CD4-positive, alpha-beta T cell treated with Interleukin-1 beta for 1 hour (primary cell): ENCODE measurements around the gene TCF4.

Experiments
- DNase-seq, 2 donors: peaks; one replicate each; pipeline ENCODE4 v3.0.0-alpha.2; 2020 to 2022

Gene TCF4

DNA sequence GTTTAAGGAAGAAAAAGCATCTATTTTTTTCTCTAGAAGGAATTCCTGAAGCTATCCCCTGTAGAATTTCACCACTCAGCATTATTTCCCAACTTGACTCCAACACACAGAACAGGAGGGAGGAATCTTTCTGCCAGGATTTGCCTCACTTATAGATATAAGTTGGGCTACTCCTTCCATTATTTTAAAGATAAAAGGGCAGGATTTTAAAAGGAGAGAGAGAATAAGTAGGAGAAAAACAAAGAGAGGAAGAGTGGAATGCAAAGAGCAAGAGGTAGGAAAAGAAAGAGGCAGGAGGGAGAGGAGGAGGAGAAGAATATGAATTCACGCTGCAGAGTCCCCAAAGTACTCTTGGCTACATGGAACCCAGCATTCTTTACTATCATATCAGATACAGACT is 182.5 kb downstream of the TCF4 start:
- no peak for DNase-seq

DNA sequence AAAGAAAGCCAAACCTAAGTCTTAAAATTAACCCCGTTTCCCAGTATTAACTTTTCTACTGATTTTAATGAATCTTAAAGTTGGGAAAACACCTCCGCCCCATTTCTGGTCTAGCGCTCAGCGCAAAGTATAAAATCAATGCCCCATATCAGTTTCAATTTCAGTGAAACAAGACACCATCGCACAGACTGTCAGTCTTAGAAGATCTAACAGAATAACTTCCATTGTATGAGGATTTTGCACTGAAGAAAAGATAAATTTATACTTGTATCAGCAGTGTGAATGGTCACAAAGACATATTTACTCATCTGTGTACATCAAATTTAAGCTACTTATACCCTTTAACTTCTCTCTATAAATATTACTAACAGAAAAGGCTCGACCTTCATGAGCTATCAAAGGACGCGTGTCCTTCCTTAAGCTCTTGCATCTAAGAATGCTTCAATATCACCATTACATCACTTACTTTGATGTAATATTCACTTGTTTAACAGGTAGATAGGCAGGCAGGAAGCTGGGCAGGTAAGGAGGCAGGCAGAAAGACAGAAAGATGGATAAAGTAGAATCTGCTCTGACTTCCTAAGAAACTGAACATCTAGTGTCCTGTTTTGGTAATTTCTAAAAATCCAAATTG is 183.0 kb downstream of the TCF4 start:
- DNase-seq, result no peak

DNA sequence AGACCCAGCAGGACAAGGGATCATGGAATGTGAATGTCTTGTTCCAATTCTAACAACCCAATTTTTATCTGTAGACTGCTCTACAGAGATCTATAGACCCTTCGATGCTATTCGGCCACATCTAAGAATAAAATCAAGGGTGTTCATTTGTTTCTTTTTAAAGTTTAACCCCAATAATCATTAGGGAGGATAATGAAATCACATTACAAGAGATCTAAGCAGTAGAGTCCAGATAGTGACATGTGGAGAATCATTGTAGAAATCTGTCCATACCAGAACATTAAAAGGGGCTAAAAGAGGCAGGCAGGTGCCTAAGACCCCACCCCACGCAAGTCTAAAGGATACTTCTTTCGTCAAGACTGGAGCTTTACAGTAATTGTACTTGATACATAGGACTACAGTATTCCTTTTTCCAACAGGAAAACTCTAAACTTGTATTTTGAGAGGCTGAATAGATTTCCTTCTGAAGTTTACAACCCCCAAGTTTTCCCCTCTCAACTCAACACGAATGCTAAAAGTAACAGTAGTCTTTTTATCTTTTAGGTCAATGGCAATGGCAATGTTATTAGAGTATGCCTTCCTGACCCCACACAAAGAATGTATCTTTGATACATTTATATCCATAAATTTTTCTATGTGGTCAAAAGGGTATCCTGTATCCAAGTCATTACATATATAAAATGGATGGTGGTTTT is 183.7 kb downstream of the TCF4 start:
- no peak for DNase-seq

DNA sequence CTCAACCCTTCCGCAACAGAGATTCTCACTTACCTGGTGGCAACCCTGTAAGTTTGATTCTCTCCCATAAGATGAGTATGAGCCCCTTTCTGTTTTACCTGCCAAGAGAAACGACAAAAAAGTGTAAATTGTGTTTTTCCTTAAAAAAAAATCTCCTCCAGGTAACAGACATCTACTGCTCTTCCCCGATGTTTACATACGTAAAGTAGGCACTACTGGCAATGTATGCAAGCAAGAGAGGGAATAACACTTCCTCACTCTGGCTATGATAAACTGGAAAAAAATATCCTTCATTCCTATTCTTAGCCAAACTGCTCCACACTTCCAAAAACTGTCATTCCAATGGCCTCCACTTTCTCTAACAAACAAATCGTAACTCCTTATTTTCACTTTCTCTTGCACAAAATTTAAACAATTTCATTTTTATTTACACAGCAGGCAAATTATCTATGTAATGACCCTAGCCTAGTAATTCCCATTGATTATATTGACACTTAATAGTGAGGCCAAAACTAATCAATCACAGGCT is 184.5 kb downstream of the TCF4 start:
- no peak for DNase-seq

DNA sequence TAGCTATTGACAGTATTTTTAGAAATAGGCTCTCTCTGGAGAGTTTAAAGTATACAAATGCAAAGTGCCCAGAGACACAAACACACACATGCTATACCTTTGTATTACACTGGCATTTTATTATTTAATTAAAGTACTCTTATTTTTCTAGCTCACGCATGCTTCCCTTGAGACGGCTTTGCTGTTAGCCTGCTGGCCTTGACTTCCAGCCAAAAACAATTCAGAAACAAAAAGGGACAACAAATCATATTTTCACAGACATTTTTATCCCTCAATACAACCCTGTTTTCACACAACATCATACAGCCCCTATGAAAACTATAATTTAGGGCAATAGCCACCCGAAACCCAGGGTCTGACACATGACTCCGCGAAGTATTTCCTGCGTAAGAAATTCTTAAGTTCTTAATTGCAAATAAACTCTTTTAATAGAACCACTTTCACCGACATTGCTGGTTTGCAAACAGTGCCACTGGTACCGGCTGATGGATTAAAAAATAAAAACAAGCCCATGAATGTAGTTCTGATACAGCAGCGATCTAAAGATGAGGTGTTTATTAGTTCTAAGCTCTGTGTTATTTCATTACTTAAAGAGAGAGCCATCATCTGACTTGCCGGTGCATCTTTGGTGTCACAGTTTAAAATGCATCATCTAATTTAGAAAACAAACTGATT is 185.1 kb downstream of the TCF4 start:
- no peak for DNase-seq

DNA sequence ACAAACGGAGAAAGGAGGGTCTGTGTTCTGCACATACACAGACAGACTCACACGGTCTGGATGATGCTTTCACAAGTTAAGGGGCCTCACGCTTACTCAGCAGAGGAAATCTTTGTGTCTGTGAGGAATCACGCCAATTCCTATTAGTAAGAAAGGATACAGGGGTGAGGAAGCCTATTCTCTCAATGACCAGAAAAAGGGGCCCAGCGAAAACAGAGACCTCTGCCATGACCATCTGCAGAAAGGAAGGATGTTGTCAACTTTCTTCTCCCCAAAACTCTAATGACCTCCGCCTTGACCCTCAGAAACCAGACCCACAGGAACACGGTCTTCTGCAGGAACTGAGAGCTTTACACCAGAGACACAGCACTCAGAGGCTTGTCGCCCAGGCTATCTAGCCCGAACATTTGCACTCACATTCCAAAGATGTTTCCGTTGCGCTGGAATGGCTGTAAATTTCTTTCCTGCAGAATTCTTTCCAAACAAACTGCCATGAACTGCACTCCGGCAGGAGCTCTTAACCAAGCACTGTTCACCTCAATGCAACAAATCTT is 186.3 kb downstream of the TCF4 start:
- no peak for DNase-seq

DNA sequence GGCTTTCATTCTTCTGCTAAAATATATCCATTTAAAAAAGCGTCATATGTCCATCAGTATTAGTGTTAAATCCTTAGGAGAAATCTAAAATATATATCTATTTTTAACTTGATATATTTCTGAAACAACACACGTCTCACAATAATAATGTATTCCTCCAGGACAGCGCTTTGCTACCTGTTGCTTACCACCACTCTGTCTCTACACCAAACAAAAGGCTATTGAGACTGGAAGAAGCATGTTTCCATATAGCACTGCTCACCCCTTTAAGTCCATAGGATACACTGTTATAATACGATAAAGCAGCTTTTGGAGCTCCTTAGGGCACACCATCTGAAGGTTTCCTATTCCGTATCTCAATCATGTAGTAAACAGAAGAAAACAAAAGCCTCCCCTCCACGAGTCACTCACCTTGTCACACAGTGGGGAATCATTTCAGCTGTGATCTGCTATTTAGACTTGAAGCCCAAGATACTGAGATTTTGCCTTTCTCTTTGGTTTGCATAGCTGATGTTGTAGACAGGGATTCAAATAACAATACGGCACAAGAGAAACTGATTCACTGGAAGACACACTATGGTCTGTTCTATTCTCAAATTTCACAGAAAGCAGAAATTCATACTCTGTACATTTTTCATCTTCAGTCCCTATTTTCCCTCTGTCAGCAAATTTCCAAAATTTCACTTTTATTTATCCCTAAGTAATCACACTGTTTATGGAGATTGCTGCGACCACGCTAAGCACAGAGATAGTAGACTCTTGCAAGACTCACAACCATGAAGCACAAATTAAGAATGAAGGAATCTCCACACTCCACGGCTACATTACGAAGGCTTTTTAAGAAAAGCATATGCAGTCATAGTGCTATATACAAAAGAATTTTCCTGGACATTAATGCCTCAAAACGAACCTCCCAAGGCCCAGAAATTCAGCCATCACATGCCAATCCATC is 187.1 kb downstream of the TCF4 start:
- DNase-seq, result no peak

DNA sequence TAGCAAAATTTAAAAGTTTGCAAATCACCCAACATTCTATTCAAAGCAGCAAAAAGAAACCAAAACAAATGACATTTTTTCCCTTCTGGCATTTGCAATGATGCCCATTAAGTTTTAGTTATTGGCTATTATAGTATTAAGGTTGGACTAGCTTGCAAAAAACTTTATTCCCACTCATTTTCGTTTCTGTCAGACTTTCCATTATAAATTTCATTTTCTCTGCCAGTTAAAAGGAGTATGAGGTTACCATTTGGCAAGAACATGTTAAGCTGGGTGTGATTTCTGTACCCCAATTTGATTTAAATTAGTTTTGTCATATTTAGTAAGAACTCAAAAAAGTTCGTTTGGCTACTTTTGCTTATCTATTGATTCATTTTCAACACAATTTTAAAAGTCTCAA is 187.9 kb downstream of the TCF4 start:
- DNase-seq, result no peak

DNA sequence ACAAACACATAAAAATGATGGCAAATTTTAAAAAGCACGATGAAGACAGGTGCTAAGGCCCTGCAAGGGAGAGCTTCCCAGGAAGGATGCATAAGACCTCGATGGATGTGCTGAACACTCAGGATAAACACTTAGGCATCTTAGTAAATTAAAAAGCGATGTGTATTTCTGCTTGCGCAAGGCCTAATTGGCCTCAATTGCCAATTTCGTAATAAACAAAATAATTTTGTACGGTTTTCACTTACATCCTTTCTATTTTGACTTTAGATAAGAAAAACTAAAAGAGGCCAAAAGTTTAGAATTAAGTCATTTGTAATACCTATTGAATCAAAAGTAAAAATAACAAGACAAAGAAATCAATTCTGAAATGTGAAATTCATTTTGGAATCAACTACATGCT is 189.1 kb downstream of the TCF4 start:
- no peak for DNase-seq

DNA sequence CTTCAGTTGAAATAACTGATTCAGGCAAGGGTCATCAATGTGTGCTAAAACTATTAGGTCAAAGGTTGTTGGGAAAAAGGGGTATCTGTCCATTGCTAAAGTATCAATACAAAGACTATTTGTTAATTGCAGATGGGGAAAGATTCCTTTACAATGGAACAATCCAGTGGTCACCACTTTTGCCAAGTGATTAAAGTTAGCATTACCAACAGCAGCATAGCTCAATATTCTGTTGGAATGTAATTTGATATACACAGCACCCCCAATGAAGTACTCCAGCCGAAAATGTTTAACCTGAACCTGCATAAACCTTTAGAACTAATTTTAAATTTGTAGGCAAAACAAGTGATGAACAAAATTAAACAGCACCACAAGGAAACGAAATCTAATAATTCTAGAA is 191.0 kb downstream of the TCF4 start:
- no peak for DNase-seq

DNA sequence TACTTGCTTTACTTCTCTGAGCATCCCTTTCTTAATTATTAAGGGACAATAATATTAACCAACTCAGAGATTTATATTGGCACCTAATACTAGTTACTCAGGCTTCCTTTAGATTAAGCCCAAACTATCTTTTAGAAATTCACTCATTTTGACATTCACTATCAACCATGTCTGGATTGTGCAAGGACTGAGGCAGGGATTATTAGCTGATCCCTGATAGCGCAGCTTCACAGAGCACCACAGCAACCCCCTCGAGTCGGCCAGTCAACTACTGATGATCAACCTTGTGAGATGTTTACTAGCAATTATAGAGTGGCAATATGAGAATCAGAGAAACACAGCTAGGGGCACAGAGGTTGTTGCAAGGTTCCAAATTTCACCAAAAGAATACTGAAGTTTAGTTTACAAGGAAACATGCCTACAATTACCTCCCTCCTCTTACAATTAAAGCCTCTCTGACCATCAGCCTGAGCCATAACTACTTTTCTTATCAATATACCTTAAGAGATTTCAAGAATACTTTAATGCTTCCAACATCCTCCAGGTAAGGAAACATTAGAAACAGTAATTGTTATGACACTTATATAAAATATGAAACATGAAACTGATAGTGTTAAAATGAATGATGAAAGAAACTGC is 191.6 kb downstream of the TCF4 start:
- no peak for DNase-seq

DNA sequence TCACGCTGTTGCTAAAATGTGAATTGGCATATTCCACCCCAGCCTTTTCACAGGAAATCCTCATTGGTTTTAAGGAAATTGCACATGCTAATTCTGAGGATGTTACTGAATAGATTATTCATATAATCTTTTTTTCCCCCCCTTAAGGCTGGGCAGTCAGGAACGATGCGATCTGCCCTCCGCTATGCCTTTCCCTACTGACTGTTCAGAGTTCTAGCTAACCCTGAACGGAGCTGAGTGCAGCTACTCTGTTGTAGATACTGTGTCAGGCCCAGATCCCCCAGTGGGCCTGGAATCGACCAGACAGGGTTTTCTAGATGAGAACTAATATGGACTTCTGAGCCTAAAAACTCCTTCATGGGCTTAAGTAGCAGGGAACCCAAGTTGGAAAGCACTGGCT is 192.2 kb downstream of the TCF4 start:
- DNase-seq, result no peak

DNA sequence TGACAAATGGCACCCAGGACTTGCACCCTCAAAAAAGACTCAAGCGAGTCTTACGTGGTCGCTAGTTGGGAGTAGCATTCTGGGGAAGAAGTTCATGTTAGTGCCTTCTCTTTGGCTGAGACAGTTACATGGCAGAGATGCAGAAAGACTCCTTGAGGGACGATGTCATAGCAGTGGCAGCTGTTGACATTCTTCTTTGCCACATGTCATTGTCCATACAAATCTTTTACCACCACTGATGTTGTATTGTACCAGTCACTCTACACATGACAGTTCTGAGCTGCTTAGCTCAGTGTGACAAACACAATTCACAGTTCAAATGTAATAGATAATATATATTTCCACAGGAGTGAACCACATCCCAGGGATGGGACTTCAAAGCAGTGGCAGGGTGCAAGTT is 197.1 kb downstream of the TCF4 start:
- no peak for DNase-seq

DNA sequence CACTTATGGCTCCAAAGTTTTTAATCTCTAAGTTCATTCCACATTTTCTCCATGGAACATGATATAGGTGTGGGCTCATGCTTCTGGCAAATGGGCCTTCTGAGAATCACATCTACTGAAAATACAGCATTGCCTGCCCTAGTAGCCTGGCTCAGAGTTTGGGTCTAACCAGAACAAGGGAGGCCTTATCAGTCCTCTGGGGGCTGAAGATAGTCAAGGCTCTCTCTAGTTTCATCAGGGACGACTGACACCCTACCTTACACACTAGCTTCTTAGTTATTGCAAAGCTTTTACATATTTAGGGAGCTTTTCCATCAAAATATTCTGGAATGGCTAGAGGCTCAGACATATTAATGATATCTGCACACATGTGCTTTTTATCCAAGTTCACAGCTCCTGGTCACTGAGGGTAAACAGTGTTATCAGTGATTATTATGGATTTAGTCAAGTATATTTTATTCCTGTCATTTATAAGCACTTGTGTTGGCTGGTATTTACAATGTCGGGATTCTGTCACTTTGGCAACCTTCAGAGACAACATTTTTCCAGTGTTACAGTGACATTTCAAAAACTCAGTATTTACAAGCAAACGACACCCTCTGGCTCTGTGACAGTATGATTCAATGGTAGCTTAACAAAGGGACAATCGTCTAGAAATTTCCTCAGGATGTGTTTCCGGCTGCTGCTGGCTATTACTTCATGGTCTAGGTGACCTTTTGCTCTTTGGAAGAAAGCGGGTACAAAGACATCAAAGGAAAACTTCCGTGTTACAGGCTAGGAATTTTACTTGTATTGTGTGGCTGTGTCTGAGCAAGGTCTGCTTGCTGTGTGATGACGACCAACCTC is 200.6 kb downstream of the TCF4 start:
- no peak for DNase-seq

DNA sequence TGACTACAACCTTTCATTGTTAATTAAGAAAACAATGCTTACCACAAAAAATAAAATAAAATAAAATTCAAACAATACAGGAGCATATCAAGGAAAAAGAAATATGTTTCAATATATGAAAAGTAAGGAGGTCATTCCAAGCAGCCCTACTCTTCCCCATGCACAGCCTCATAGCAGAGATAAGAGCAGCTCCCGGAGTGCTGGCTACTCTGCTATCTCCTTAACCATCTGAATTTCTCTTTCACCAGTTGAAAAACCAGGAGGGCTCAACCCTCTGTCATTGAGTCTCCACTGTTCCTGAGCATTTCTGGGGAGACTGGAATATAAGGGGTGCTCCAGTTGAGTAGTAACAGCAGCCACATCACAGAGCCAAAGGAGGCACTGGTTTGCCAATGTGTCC is 201.4 kb downstream of the TCF4 start:
- DNase-seq, result no peak

DNA sequence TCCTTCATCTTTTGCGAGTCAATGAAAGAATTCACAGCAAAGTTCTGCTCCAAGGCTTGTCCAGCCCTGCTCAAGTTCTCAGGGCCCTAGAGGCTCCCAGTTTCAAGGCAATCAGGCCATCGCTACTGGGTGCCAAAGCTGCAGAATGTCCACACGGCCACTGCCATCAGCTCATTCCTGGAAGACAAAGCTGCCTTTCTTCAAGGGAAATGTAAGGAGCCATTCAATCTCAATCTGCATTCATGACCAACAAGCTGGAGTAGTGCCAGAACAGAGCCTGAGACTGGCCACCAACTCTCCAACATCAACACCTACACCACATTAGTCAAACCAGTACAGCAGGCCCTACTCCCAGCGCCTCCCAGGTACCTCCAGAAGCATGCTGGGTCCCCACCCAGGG is 202.2 kb downstream of the TCF4 start:
- DNase-seq, result no peak

DNA sequence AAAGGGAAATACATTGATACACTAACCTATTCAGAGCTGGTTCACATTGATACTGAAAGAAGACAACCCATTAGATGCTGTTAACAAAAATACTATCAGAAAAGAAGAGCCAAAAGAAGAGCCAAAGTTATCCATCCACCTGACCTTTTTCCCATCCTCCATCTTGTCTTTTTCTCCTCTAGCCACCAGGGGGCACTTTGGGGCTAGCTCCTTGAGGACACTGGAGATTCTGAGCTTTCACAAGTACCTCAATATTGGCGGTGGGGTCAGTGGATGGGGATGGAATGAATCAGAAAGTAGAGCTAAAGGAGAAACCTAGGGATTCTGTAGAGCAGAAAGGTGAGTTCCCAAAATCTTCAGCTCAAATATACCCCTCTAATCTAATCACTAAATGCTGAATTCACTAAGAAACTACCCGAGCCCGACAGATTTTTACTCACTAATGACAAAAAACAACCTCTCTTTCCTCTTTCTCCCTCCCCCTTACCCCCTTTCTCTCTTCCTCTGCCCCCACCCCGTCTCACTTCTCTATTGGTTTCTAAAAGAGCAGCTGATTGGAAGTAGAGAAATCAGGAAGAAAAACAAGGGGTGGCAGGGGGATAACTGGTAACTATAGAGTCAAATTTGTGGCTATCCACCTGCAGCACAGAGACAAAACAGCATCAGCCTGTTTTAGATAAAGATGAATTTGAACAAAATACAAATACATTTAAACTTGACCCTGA is 203.3 kb downstream of the TCF4 start:
- DNase-seq, result no peak

DNA sequence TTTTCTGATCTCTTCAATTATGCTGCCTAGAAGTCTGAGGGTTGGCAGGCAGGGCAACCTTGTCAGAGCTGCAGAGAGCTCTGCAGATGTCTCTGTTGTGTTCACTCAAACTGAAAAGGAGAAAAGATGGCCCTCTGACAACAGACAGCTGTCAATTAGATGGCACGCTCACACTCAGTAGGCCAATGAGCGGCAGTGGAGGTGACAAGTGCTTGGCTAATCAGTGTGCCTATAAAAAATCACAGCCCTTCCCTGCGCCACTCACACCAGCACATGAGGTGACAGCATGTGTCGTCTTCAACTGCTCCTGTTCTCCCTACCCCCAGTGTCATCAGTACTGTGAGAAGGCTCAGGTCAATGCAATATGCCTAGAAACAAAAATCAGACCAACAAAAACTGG is 203.9 kb downstream of the TCF4 start:
- DNase-seq, result no peak

DNA sequence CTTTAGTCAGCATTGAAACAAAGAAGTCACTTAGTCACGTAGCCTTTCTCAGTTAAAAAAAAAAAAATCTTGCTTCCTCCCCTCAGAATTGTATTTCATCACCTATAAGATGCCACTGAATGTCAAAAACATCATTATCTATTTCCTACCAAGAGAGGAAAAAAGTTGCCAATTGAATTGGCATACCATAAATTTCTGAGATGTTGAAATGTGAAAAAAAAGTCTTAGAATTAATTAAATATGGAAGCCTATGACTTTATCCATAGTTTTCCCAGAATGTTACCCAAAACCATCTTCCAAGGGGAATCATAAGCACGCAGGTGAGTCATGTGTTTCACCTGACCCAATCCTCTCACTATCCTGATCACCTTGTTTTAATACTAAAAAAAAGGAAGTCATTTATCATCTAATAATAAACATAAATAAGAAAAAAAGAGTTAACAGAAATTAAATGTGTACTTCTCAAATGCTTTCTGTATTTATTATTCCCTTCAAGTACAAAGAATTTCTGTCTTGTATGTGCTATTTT is 205.7 kb downstream of the TCF4 start:
- DNase-seq, result no peak

DNA sequence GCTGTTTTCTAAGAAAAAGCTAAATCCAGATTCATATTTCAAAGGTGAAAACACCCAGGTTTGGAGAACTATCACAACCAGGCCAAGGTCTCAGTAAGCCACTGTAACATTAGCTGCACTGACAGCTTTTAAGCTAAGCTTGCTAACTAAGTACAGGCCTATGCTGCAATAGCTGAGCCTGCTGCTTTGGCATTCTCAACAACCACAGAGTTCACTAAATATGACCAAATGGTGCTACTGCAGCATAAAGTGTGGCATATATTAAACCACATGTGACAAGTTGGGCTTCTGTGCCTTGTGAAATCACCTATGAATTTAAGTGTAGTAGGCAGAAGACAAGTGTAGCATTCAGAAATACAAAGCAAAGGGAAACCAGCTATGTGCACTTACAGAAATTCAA is 206.7 kb downstream of the TCF4 start:
- no peak for DNase-seq
